ENCODE results near the gene NPC2.

Gene NPC2

GRCh38 chr14:74488786-74489397 is 4.2 kb downstream of the NPC2 start:
- Histone ChIP-seq H3K27ac (ENCODE audit: low read depth, low read length, severe bottlenecking) (no peak overlapping the region), H3K4me1 (ENCODE audit: control insufficient read depth, insufficient read depth, low read length, poor library complexity, severe bottlenecking) (peaks cover 19% of the 10 kb centered on the region), H3K36me3 (ENCODE audit: control insufficient read depth, insufficient read depth, low read length) (peaks cover 22% of the 10 kb centered on the region), H3K4me3 (ENCODE audit: extremely low read depth, insufficient read depth, low read length, poor library complexity, severe bottlenecking) (no peak overlapping the region), H3K9me3 (ENCODE audit: control insufficient read depth, low read length) (no peaks in the 10 kb centered on the region)

- H3K4me3 ChIP-seq (ENCODE audit: extremely low read depth, insufficient read depth, low read length, poor library complexity, severe bottlenecking), result no peak overlapping the region
- H3K9me3 ChIP-seq (ENCODE audit: control insufficient read depth, low read length), result no peaks in the 10 kb centered on the region
- WGBS, 2 experiments (ENCODE audit: insufficient coverage in 2 of 2), result 86% methylated on average over 1 of the region's 3 CpGs; no CpG with 5 or more reads in 1 of the 2 experiments
- H3K36me3 ChIP-seq (ENCODE audit: control insufficient read depth, insufficient read depth, low read length), result peaks cover 42% of the 10 kb centered on the region
- peaks cover 12% of the 10 kb centered on the region for H3K4me1 ChIP-seq (ENCODE audit: control insufficient read depth, insufficient read depth, low read length, poor library complexity, severe bottlenecking)
- H3K27ac ChIP-seq (ENCODE audit: low read depth, low read length, severe bottlenecking), result no peak overlapping the region
Observed at GRCh38 chr14:74486164-74486563, 6.9 kb downstream of the NPC2 start.

- Histone ChIP-seq H3K27ac (ENCODE audit: low read depth, low read length, severe bottlenecking) (no peak overlapping the region), H3K4me1 (ENCODE audit: control insufficient read depth, insufficient read depth, low read length, poor library complexity, severe bottlenecking) (peaks cover 9% of the 10 kb centered on the region), H3K4me3 (ENCODE audit: extremely low read depth, insufficient read depth, low read length, poor library complexity, severe bottlenecking) (no peak overlapping the region), H3K9me3 (ENCODE audit: control insufficient read depth, low read length) (no peaks in the 10 kb centered on the region), H3K36me3 (ENCODE audit: control insufficient read depth, insufficient read depth, low read length) (peaks cover 65% of the 10 kb centered on the region)
Observed at GRCh38 chr14:74483321-74483720, 9.8 kb downstream of the NPC2 start.

GRCh38 chr14:74482571-74482970 is 10.5 kb downstream of the NPC2 start:
- no CpG with 5 or more reads among the region's 3 CpGs for WGBS, 2 experiments (ENCODE audit: insufficient coverage in 2 of 2)
- peaks cover 59% of the 10 kb centered on the region for H3K36me3 ChIP-seq (ENCODE audit: control insufficient read depth, insufficient read depth, low read length)
- no peaks in the 10 kb centered on the region for H3K9me3 ChIP-seq (ENCODE audit: control insufficient read depth, low read length)
- no peak overlapping the region for H3K4me3 ChIP-seq (ENCODE audit: extremely low read depth, insufficient read depth, low read length, poor library complexity, severe bottlenecking)
- peaks cover 4% of the 10 kb centered on the region for H3K4me1 ChIP-seq (ENCODE audit: control insufficient read depth, insufficient read depth, low read length, poor library complexity, severe bottlenecking)
- H3K27ac ChIP-seq (ENCODE audit: low read depth, low read length, severe bottlenecking), result no peak overlapping the region

- Histone ChIP-seq H3K36me3 (ENCODE audit: control insufficient read depth, insufficient read depth, low read length) (peaks cover 49% of the 10 kb centered on the region), H3K27ac (ENCODE audit: low read depth, low read length, severe bottlenecking) (no peak overlapping the region), H3K4me3 (ENCODE audit: extremely low read depth, insufficient read depth, low read length, poor library complexity, severe bottlenecking) (no peak overlapping the region), H3K9me3 (ENCODE audit: control insufficient read depth, low read length) (no peaks in the 10 kb centered on the region), H3K4me1 (ENCODE audit: control insufficient read depth, insufficient read depth, low read length, poor library complexity, severe bottlenecking) (no peaks in the 10 kb centered on the region)
- 84 to 88% methylated on average over 3 of the region's 4 CpGs for WGBS, 2 experiments (ENCODE audit: insufficient coverage in 2 of 2)
Observed at GRCh38 chr14:74480046-74480445, 13.1 kb downstream of the NPC2 start.

GRCh38 chr14:74478996-74479635 is 14.0 kb downstream of the NPC2 start:
- 82% methylated on average over 2 of the region's 2 CpGs; no CpG with 5 or more reads in 1 of the 2 experiments for WGBS, 2 experiments (ENCODE audit: insufficient coverage in 2 of 2)
- Histone ChIP-seq H3K36me3 (ENCODE audit: control insufficient read depth, insufficient read depth, low read length) (peaks cover 49% of the 10 kb centered on the region), H3K4me1 (ENCODE audit: control insufficient read depth, insufficient read depth, low read length, poor library complexity, severe bottlenecking) (no peaks in the 10 kb centered on the region), H3K27ac (ENCODE audit: low read depth, low read length, severe bottlenecking) (no peak overlapping the region), H3K4me3 (ENCODE audit: extremely low read depth, insufficient read depth, low read length, poor library complexity, severe bottlenecking) (no peak overlapping the region), H3K9me3 (ENCODE audit: control insufficient read depth, low read length) (no peaks in the 10 kb centered on the region)

- Histone ChIP-seq H3K36me3 (ENCODE audit: control insufficient read depth, insufficient read depth, low read length) (peaks cover 53% of the 10 kb centered on the region), H3K27ac (ENCODE audit: low read depth, low read length, severe bottlenecking) (no peak overlapping the region), H3K9me3 (ENCODE audit: control insufficient read depth, low read length) (no peaks in the 10 kb centered on the region), H3K4me3 (ENCODE audit: extremely low read depth, insufficient read depth, low read length, poor library complexity, severe bottlenecking) (no peak overlapping the region), H3K4me1 (ENCODE audit: control insufficient read depth, insufficient read depth, low read length, poor library complexity, severe bottlenecking) (no peaks in the 10 kb centered on the region)
- WGBS, 2 experiments (ENCODE audit: insufficient coverage in 2 of 2), result 100% methylated on average over 1 to 2 of the region's 3 CpGs
Observed at GRCh38 chr14:74476607-74477006, 16.5 kb downstream of the NPC2 start.

- H3K27ac ChIP-seq (ENCODE audit: low read depth, low read length, severe bottlenecking), result no peak overlapping the region
- H3K4me3 ChIP-seq (ENCODE audit: extremely low read depth, insufficient read depth, low read length, poor library complexity, severe bottlenecking), result no peak overlapping the region
- WGBS, 2 experiments (ENCODE audit: insufficient coverage in 2 of 2), result 91 to 92% methylated on average over 2 to 4 of the region's 4 CpGs
- H3K9me3 ChIP-seq (ENCODE audit: control insufficient read depth, low read length), result no peaks in the 10 kb centered on the region
- H3K4me1 ChIP-seq (ENCODE audit: control insufficient read depth, insufficient read depth, low read length, poor library complexity, severe bottlenecking), result no peaks in the 10 kb centered on the region
- peaks cover 48% of the 10 kb centered on the region for H3K36me3 ChIP-seq (ENCODE audit: control insufficient read depth, insufficient read depth, low read length)
Observed at GRCh38 chr14:74476107-74476506, 17.0 kb downstream of the NPC2 start.

GRCh38 chr14:74475678-74476077 is 17.4 kb downstream of the NPC2 start:
- no peaks in the 10 kb centered on the region for H3K9me3 ChIP-seq (ENCODE audit: control insufficient read depth, low read length)
- H3K4me3 ChIP-seq (ENCODE audit: extremely low read depth, insufficient read depth, low read length, poor library complexity, severe bottlenecking), result no peak overlapping the region
- 93 to 100% methylated on average over 1 to 3 of the region's 3 CpGs for WGBS, 2 experiments (ENCODE audit: insufficient coverage in 2 of 2)
- H3K36me3 ChIP-seq (ENCODE audit: control insufficient read depth, insufficient read depth, low read length), result peaks cover 44% of the 10 kb centered on the region
- H3K27ac ChIP-seq (ENCODE audit: low read depth, low read length, severe bottlenecking), result no peak overlapping the region
- no peaks in the 10 kb centered on the region for H3K4me1 ChIP-seq (ENCODE audit: control insufficient read depth, insufficient read depth, low read length, poor library complexity, severe bottlenecking)

GRCh38 chr14:74474376-74474775 is 18.7 kb downstream of the NPC2 start:
- H3K36me3 ChIP-seq (ENCODE audit: control insufficient read depth, insufficient read depth, low read length), result peaks cover 31% of the 10 kb centered on the region
- 83 to 93% methylated on average over 1 to 2 of the region's 2 CpGs for WGBS, 2 experiments (ENCODE audit: insufficient coverage in 2 of 2)
- H3K27ac ChIP-seq (ENCODE audit: low read depth, low read length, severe bottlenecking), result peak overlapping the region; percentile 1

GRCh38 chr14:74472601-74473000 is 20.5 kb downstream of the NPC2 start:
- no peak overlapping the region for H3K27ac ChIP-seq (ENCODE audit: low read depth, low read length, severe bottlenecking)
- WGBS, 2 experiments (ENCODE audit: insufficient coverage in 2 of 2), result 88 to 100% methylated on average over 1 to 2 of the region's 2 CpGs

More at GRCh38 chr14:74474376-74474775, 18.7 kb downstream of the NPC2 start:
- no peaks in the 10 kb centered on the region for H3K4me1 ChIP-seq (ENCODE audit: control insufficient read depth, insufficient read depth, low read length, poor library complexity, severe bottlenecking)
- H3K4me3 ChIP-seq (ENCODE audit: extremely low read depth, insufficient read depth, low read length, poor library complexity, severe bottlenecking), result no peak overlapping the region
- no peaks in the 10 kb centered on the region for H3K9me3 ChIP-seq (ENCODE audit: control insufficient read depth, low read length)

More at GRCh38 chr14:74472601-74473000, 20.5 kb downstream of the NPC2 start:
- Histone ChIP-seq H3K4me1 (ENCODE audit: control insufficient read depth, insufficient read depth, low read length, poor library complexity, severe bottlenecking) (no peaks in the 10 kb centered on the region), H3K4me3 (ENCODE audit: extremely low read depth, insufficient read depth, low read length, poor library complexity, severe bottlenecking) (no peak overlapping the region), H3K36me3 (ENCODE audit: control insufficient read depth, insufficient read depth, low read length) (peaks cover 26% of the 10 kb centered on the region), H3K9me3 (ENCODE audit: control insufficient read depth, low read length) (no peaks in the 10 kb centered on the region)

Measured in mesodermal cell (in vitro differentiated cells).